ENCODE results near the gene SAPCD1. TPM values are rescaled to one million over a fixed set of nuclear protein-coding genes. Genes with fewer than 3 reads are reported as not detected.
A peak's percentile ranks its signal among the peaks of the same experiment; 100 is the strongest.

Gene SAPCD1
- total and polyA plus RNA-seq, 10 of the 15 experiments (the other 5 are each of a cell fraction or from before 2014, with no cell fraction given), result 1.6 to 13.0 (median 5.4) TPM

DNA sequence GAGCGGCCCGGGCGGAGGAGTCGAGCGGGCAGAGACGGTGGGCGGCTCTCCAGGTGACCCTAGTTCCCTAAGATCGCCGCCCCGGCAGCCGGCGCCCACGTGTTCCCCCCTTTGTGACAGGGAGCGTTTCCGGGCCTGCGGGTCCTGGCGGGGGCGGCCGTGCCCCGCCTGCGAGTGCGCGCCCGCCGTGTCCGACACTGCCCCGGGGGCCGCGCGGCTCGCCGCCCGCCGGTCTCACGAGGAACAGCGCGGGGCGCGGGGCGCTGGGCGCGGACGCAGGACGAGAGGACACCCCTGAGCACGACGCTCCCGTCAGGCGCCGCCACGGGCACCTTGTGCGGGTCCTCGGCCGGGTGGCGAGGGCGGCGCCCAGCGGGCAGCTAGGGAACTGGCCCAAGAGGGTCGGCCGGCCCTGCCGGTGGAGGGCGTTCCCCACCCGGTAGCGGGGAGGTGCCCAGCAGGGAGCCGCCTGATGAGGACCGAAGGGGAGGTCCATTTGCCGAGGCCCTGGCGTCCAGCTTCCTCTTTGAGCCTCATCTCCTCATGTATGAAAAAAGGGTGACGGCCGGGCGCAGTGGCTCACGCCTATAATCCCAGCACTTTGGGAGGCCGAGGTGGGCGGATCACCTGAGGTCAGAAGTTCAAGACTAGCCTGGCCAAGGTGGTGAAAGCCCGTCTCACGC lies 33.3 kb downstream of the SAPCD1 start, which contains the start of gene VARS1 (continued):
- TF ChIP-seq ZNF592 (IDR thresholded peaks at IDR 0.05), result peak; percentile 97

DNA sequence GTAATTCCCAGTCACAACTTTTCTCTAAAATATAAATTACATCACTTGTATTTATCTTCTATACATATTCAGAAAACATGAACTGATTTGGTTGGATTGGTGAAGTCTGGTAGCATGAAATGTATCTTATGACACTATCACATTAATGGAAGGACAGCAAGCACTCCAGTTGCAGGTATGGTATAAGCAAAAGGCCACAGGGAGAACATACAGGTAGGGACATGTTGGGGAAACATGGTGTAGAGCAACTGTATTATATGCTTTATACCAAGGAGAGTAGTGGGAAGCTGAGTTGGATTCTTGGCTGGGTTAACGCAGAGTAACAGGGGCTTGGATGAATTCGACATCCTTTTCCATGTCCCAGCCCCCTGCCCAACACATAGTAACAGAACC lies 34.5 kb downstream of the SAPCD1 start:
- RAD21 ChIA-PET (ENCODE audit: unreplicated experiment), result interaction anchor here (1.0 to 2.6 kb wide), 6 partner anchors 10 to 198 kb away, joined by 3 to 19 read pairs (median 7); partner anchors contain the start of genes HSPA1A, HSPA1L and LSM2
- peaks cover 3 to 5% of the 10 kb centered on the region in 2 experiments; a peak in 3 of 4 replicates for H3K36me3 ChIP-seq (ENCODE audit: control insufficient read depth in 2 of 2, insufficient read depth in 2 of 2, low read length in 1 of 2)
- H3K9ac ChIP-seq (ENCODE audit: control insufficient read depth, insufficient read depth, low read length), result no peak overlapping the region
- CTCF ChIA-PET, result interaction anchor here (0.6 to 3.7 kb wide), 11 partner anchors 8 to 114 kb away, joined by 3 to 26 read pairs (median 5); partner anchors contain the start of genes DDAH2, HSPA1B, LSM2 and NEU1
- H3K4me2 ChIP-seq (ENCODE audit: control insufficient read depth, insufficient read depth), result no peak overlapping the region
- in situ Hi-C loops (cut with MboI) (no loop called here), intact Hi-C loops (cut with micrococcal nuclease; ENCODE audit: unreplicated experiment) (loop anchor here (2.0 to 5.0 kb wide), 2 partner anchors 16 to 35 kb away; no protein-coding TSS in a partner anchor)
- peaks cover 21% of the 10 kb centered on the region for H3K79me2 ChIP-seq (ENCODE audit: control insufficient read depth, insufficient read depth, low read length)
- DNase-seq (ENCODE audit: low read depth, low spot score) (no peak), ATAC-seq (no peak), FAIRE-seq (no peak)
- H3K4me3 ChIP-seq, result no peak overlapping the region
- no peaks in the 10 kb centered on the region for H3K27me3 ChIP-seq (replicated peaks in 1 of 2; ENCODE audit: control insufficient read depth in 2 of 2, insufficient read depth in 2 of 2, low read length in 1 of 2)
- H4K20me1 ChIP-seq (ENCODE audit: control insufficient read depth, insufficient read depth), result no peaks in the 10 kb centered on the region
- no peak overlapping the region for H3K27ac ChIP-seq (ENCODE audit: control insufficient read depth, insufficient read depth)
- 100% methylated on average over 2 of the region's 2 CpGs for WGBS (ENCODE audit: insufficient coverage, insufficient replicate concordance, low lambda C conversion rate, missing lambda C conversion rate)
- H2AFZ ChIP-seq (ENCODE audit: control insufficient read depth, low read depth, low read length), result no peak overlapping the region
- SMC1A ChIA-PET (ENCODE audit: uncharacterized antibody, unreplicated experiment), result interaction anchor here (1.0 to 2.2 kb wide), 4 partner anchors 10 to 27 kb away, joined by 4 to 10 read pairs (median 4); partner anchors contain the start of gene LSM2
- no TSS peak for BruUV-seq (replicated peaks)
- POLR2A ChIA-PET, result interaction anchor here (1.7 to 2.7 kb wide), 4 partner anchors 9 to 59 kb away, joined by 6 to 32 read pairs (median 12); partner anchors contain the start of genes LSM2 and MSH5
- peaks cover 4% of the 10 kb centered on the region; the same call in 1 of the 2 replicates for H3K4me1 ChIP-seq (ENCODE audit: control insufficient read depth, insufficient read depth, low read length)
- no peaks in the 10 kb centered on the region for H3K9me3 ChIP-seq (replicated peaks; ENCODE audit: control insufficient read depth, insufficient read depth, low read length)
- TF ChIP-seq NFYB (IDR thresholded peaks at IDR 0.05; ENCODE audit: insufficient read depth, low read depth, low read length), result no peak
- TF ChIP-seq ZNF384 (IDR thresholded peaks at IDR 0.05; ENCODE audit: borderline replicate concordance, low read depth, low read length), result no peak
- TF ChIP-seq RFX5 (IDR thresholded peaks at IDR 0.05; ENCODE audit: low read depth, low read length), result no peak
- TF ChIP-seq TARDBP (IDR thresholded peaks at IDR 0.05; ENCODE audit: borderline replicate concordance), result no peak
- TF ChIP-seq PRDM15 (CRISPR knock-in tag; IDR thresholded peaks at IDR 0.05), result no peak
- TF ChIP-seq ZBTB40 (IDR thresholded peaks at IDR 0.05; ENCODE audit: borderline replicate concordance), result no peak

Data from GM12878 (cell line).